ENCODE measurements around the gene RFPL4A.
"Not testable (repeated sequence)": the region's sequence is repeated elsewhere in the genome, so short reads cannot be mapped to it uniquely, and the experiment has no call there.

RFPL4A gene

GRCh38 chr19:55758797-55759196 is at the start of gene RFPL4A:
RFPL4A (plus strand) TSS chr19:55759097; CDS start chr19:55761801, 2,704 bp downstream.
- not testable (repeated sequence) for DNase-seq

- no peak for DNase-seq
These were observed 47.2 kb upstream of the RFPL4A start for GRCh38 chr19:55711719-55712118.

GRCh38 chr19:55712804-55713631 is 45.9 kb upstream of the RFPL4A start:
- no peak for DNase-seq

- no peak for DNase-seq
These were observed 42.4 kb upstream of the RFPL4A start for GRCh38 chr19:55716531-55716930.

- no peak for DNase-seq
These were observed 41.6 kb upstream of the RFPL4A start for GRCh38 chr19:55717251-55717650.

- DNase-seq, result not testable (repeated sequence)
These were observed 40.8 kb upstream of the RFPL4A start for GRCh38 chr19:55717879-55718711.

GRCh38 chr19:55720214-55720746 is 38.6 kb upstream of the RFPL4A start:
- DNase-seq, result no peak

- no peak for DNase-seq
These were observed 38.1 kb upstream of the RFPL4A start for GRCh38 chr19:55720801-55721200.

GRCh38 chr19:55723491-55723890 is 35.4 kb upstream of the RFPL4A start:
- DNase-seq, result no peak

GRCh38 chr19:55730378-55730777 is 28.5 kb upstream of the RFPL4A start:
- not testable (repeated sequence) for DNase-seq

GRCh38 chr19:55738302-55738701 is 20.6 kb upstream of the RFPL4A start, which contains the start of gene NLRP9:
NLRP9 (minus strand) TSS chr19:55738402; CDS start chr19:55738374, 28 bp downstream.
- no peak for DNase-seq

- DNase-seq, result no peak
These were observed 8.2 kb upstream of the RFPL4A start for GRCh38 chr19:55750715-55751114.

- DNase-seq, result no peak
These were observed 5.5 kb upstream of the RFPL4A start for GRCh38 chr19:55753401-55753800.

- DNase-seq, result not testable (repeated sequence)
These were observed 2.1 kb upstream of the RFPL4A start for GRCh38 chr19:55756808-55757207.

- no peak for DNase-seq
These were observed 7.6 kb downstream of the RFPL4A start for GRCh38 chr19:55766466-55766865.

- DNase-seq, result not testable (repeated sequence)
These were observed 9.9 kb downstream of the RFPL4A start, which contains the start of gene RFPL4AL1 for GRCh38 chr19:55768818-55769217. RFPL4AL1 (plus strand) TSS chr19:55769118; CDS start chr19:55771805, 2,687 bp downstream.

- not testable (repeated sequence) for DNase-seq
These were observed 10.7 kb downstream of the RFPL4A start for GRCh38 chr19:55769632-55770031.

GRCh38 chr19:55777528-55777927 is 18.6 kb downstream of the RFPL4A start:
- DNase-seq, result no peak

- no peak for DNase-seq
These were observed 19.4 kb downstream of the RFPL4A start for GRCh38 chr19:55778331-55778730.

GRCh38 chr19:55781112-55781511 is 22.2 kb downstream of the RFPL4A start:
- no peak for DNase-seq

- no peak for DNase-seq
These were observed 36.1 kb downstream of the RFPL4A start for GRCh38 chr19:55795021-55795420.

GRCh38 chr19:55801416-55801815 is 42.5 kb downstream of the RFPL4A start:
- no peak for DNase-seq

- no peak for DNase-seq
These were observed 43.4 kb downstream of the RFPL4A start for GRCh38 chr19:55802281-55802680.

All from T1000 (cell line).